ENCODE results near the gene MRPS18B. TPM values are rescaled to one million over a fixed set of nuclear protein-coding genes. Genes with fewer than 3 reads are reported as not detected.

The MRPS18B gene
- total and polyA plus RNA-seq, 2 donors (not counting 1 experiment from before 2014, with no cell fraction given) = 35.9 to 38.8 TPM

- no peaks in the 10 kb centered on the region for H3K27me3 ChIP-seq (replicated peaks in 1 of 4; ENCODE audit: control extremely low read depth in 1 of 4, control insufficient read depth in 3 of 4, insufficient read depth in 4 of 4, low read length in 3 of 4)
- H3K4me3 ChIP-seq (ENCODE audit: control extremely low read depth in 1 of 5, extremely low read depth in 1 of 5, insufficient read depth in 1 of 5, low read depth in 2 of 5, low read length in 4 of 5) = no peak overlapping the region
- H3K9ac ChIP-seq (ENCODE audit: low read length) = no peak overlapping the region
- H2AFZ ChIP-seq (ENCODE audit: insufficient read depth, low read depth, low read length, poor library complexity, severe bottlenecking) = no peak overlapping the region
- Mint-ChIP-seq H3K27ac (no peak overlapping the region), H3K4me3 (no peak overlapping the region), H3K9me3 (ENCODE audit: insufficient read depth) (no peaks in the 10 kb centered on the region), H3K27me3 (no peaks in the 10 kb centered on the region), H3K4me1 (peaks cover 19% of the 10 kb centered on the region)
- no peak overlapping the region for H3K27ac ChIP-seq (ENCODE audit: low read length in 2 of 2)
- WGBS (ENCODE audit: insufficient coverage) = 100% methylated on average over 2 of the region's 8 CpGs
- peaks cover 12 to 18% of the 10 kb centered on the region in 2 donors for H3K4me1 ChIP-seq (ENCODE audit: control insufficient read depth in 2 of 2, insufficient read depth in 2 of 2, low read length in 2 of 2)
- H3K4me2 ChIP-seq (replicated peaks; ENCODE audit: low read depth, low read length, poor library complexity, severe bottlenecking) = no peak overlapping the region
- peaks cover 33% of the 10 kb centered on the region for H3K79me2 ChIP-seq (ENCODE audit: control insufficient read depth, insufficient read depth, low read length)
- H4K20me1 ChIP-seq (ENCODE audit: control insufficient read depth, insufficient read depth, low read length, poor library complexity, severe bottlenecking) = no peaks in the 10 kb centered on the region
- peaks cover 5 to 63% of the 10 kb centered on the region in 2 experiments for H3K36me3 ChIP-seq (replicated peaks in 1 of 2; ENCODE audit: control extremely low read depth in 1 of 2, control insufficient read depth in 1 of 2, extremely low read depth in 1 of 2, insufficient read depth in 2 of 2, low read length in 1 of 2)
- POLR2A ChIA-PET = interaction anchor here (1.6 kb wide), 1 partner anchor 8 kb away, joined by 5 read pairs; the partner anchor contains the start of genes MRPS18B and PPP1R10
- CTCF ChIA-PET = interaction anchor here (0.7 to 2.4 kb wide), 11 partner anchors 7 to 462 kb away, joined by 3 to 18 read pairs (median 4); partner anchors contain the start of gene DHX16
- no peaks in the 10 kb centered on the region for H3K9me3 ChIP-seq (ENCODE audit: control extremely low read depth in 1 of 3, control insufficient read depth in 2 of 3, insufficient read depth in 1 of 3, low read length in 2 of 3)
- no peak for TF ChIP-seq CTCF (IDR thresholded peaks at IDR 0.05)
- TF ChIP-seq EZH2 (IDR thresholded peaks at IDR 0.05; ENCODE audit: borderline replicate concordance, insufficient read depth, low read depth, low read length, poor library complexity, severe bottlenecking) = no peak
- intact Hi-C loops (cut with micrococcal nuclease) = no loop called here
- ATAC-seq (ENCODE audit: low read depth) (no peak), DNase-seq (no peak)
Observed at GRCh38 chr6:30625511-30625910, 7.9 kb downstream of the MRPS18B start.
